Mesenchymal stem cell (in vitro differentiated cells and primary cell): Measurements from ENCODE around the gene C22orf42. TPM values are rescaled to one million over a fixed set of nuclear protein-coding genes. Genes with fewer than 3 reads are reported as not detected.

ENCODE experiments used
- DNase-seq: peaks from one replicate; pipeline ENCODE4 v3.0.0-alpha.2; 2013
- H2AFZ ChIP-seq: one replicate; pipeline ENCODE4 v1.6.1; 2013; ENCODE audit warnings: low read depth, mild to moderate bottlenecking, control low read depth, inconsistent platforms, low read length, moderate library complexity
- H2AK5ac ChIP-seq: 2 replicates; pipeline ENCODE4 v1.6.1; 2013; ENCODE audit warnings: low read length, moderate library complexity, mild to moderate bottlenecking, inconsistent platforms; ENCODE audit not compliant: severe bottlenecking
- H2BK120ac ChIP-seq: one replicate; pipeline ENCODE4 v1.6.1; 2013; ENCODE audit warnings: low read depth, mild to moderate bottlenecking, inconsistent platforms, low read length, moderate library complexity
- H2BK12ac ChIP-seq, 2 experiments: one replicate each; pipeline ENCODE4 v1.6.1; 2013; ENCODE audit warnings: inconsistent platforms in 2 of 2, low read length in 2 of 2, mild to moderate bottlenecking in 2 of 2, moderate library complexity in 2 of 2, control low read depth in 1 of 2
- H2BK15ac ChIP-seq: one replicate; pipeline ENCODE4 v1.6.1; 2013; ENCODE audit warnings: mild to moderate bottlenecking, low read depth, inconsistent platforms; ENCODE audit not compliant: poor library complexity, severe bottlenecking
- H2BK5ac ChIP-seq: 2 replicates; pipeline ENCODE4 v1.6.1; 2013; ENCODE audit warnings: low read depth, mild to moderate bottlenecking, low read length, control low read depth, inconsistent platforms; ENCODE audit not compliant: poor library complexity, severe bottlenecking
- H3K14ac ChIP-seq, 2 experiments: one replicate each; pipeline ENCODE4 v1.6.1; 2013; ENCODE audit warnings: inconsistent platforms in 2 of 2, low read length in 2 of 2, control low read depth in 1 of 2, mild to moderate bottlenecking in 1 of 2, moderate library complexity in 1 of 2
- H3K18ac ChIP-seq, 2 experiments: one replicate each; pipeline ENCODE4 v1.6.1; 2013; ENCODE audit warnings: inconsistent platforms in 2 of 2, low read length in 2 of 2, control low read depth in 1 of 2, low read depth in 1 of 2, mild to moderate bottlenecking in 1 of 2
- H3K23ac ChIP-seq, 2 experiments: one replicate each; pipeline ENCODE4 v1.6.1; 2013; ENCODE audit warnings: inconsistent platforms in 2 of 2, low read length in 2 of 2, mild to moderate bottlenecking in 2 of 2, moderate library complexity in 2 of 2, control low read depth in 1 of 2
- H3K27ac ChIP-seq: 2 replicates; pipeline ENCODE4 v1.5.1; 2013; ENCODE audit warnings: mild to moderate bottlenecking, moderate library complexity, low read length, control low read depth, inconsistent platforms; ENCODE audit not compliant: poor library complexity, severe bottlenecking
- H3K27me3 ChIP-seq, 2 experiments: 2 replicates each; pipeline versions ENCODE4 v1.6.1 to v1.7.0; 2013; ENCODE audit warnings: low read length in 2 of 2, mild to moderate bottlenecking in 2 of 2, moderate library complexity in 2 of 2, control low read depth in 1 of 2, inconsistent platforms in 1 of 2; ENCODE audit not compliant: control insufficient read depth in 1 of 2, insufficient read depth in 1 of 2
- H3K36me3 ChIP-seq, 2 experiments: 2 replicates each; pipeline versions ENCODE4 v1.6.1 to v1.7.0; 2013; ENCODE audit warnings: low read length in 2 of 2, control low read depth in 1 of 2, inconsistent platforms in 1 of 2, low read depth in 1 of 2, mild to moderate bottlenecking in 1 of 2; ENCODE audit not compliant: insufficient read depth in 2 of 2, control insufficient read depth in 1 of 2
- H3K4ac ChIP-seq, 2 experiments: one replicate each; pipeline ENCODE4 v1.6.1; 2013; ENCODE audit warnings: inconsistent platforms in 2 of 2, low read length in 2 of 2, mild to moderate bottlenecking in 2 of 2, moderate library complexity in 2 of 2, control low read depth in 1 of 2, low read depth in 1 of 2
- H3K4me1 ChIP-seq: 2 replicates; pipeline ENCODE4 v1.6.1; 2013; ENCODE audit warnings: low read depth, low read length, control low read depth; ENCODE audit not compliant: control insufficient read depth, insufficient read depth
- H3K4me2 ChIP-seq: 2 replicates; pipeline ENCODE4 v1.6.1; 2013; ENCODE audit warnings: low read length, mild to moderate bottlenecking, inconsistent platforms; ENCODE audit not compliant: poor library complexity, severe bottlenecking
- H3K4me3 ChIP-seq, 2 experiments: 2 replicates each; pipeline versions ENCODE4 v1.5.1 to v1.7.0; 2013; ENCODE audit warnings: low read length in 2 of 2, mild to moderate bottlenecking in 2 of 2, control low read depth in 1 of 2, low read depth in 1 of 2; ENCODE audit not compliant: insufficient read depth in 1 of 2
- H3K79me1 ChIP-seq: replicated peaks from 2 replicates; pipeline ENCODE4 v1.6.1; 2013; ENCODE audit warnings: mild to moderate bottlenecking, control low read depth, low read length, inconsistent platforms; ENCODE audit not compliant: poor library complexity, severe bottlenecking
- H3K9ac ChIP-seq: 2 replicates; pipeline ENCODE4 v1.7.0; 2013; ENCODE audit warnings: mild to moderate bottlenecking, low read length, moderate library complexity
- H3K9me3 ChIP-seq: 2 replicates; pipeline ENCODE4 v1.7.0; 2013; ENCODE audit warnings: mild to moderate bottlenecking, low read length; ENCODE audit not compliant: control insufficient read depth
- H4K8ac ChIP-seq: one replicate; pipeline ENCODE4 v1.6.1; 2013; ENCODE audit warnings: inconsistent platforms, mild to moderate bottlenecking, low read length, moderate library complexity
- H4K91ac ChIP-seq: one replicate; pipeline ENCODE4 v1.6.1; 2013; ENCODE audit warnings: mild to moderate bottlenecking, low read length, inconsistent platforms
- WGBS: methylation state at CpG from one replicate; pipeline ENCODE4 v1.1.7; 2013; ENCODE audit warnings: mixed read lengths; 5-methylcytosine and 5-hydroxymethylcytosine counted together
- polyA plus RNA-seq, 2 experiments: library from polyadenylated mRNA; stranded (reverse); fragments of 200-250 nt; gene quantifications; one replicate each; pipeline ENCODE4 v1.2.3, GENCODE V29; 2013

C22orf42 gene, protein sequence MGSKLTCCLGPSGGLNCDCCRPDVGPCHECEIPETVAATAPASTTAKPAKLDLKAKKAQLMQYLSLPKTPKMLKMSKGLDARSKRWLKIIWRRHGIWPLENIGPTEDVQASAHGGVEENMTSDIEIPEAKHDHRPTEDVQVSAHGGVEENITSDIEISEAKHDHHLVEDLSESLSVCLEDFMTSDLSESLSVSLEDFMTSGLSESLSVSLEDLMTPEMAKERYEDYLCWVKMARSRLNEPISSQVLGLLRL
- polyA plus RNA-seq (2013, experiment 1 of 2): not detected
- not detected for polyA plus RNA-seq (2013, experiment 2 of 2)

DNA sequence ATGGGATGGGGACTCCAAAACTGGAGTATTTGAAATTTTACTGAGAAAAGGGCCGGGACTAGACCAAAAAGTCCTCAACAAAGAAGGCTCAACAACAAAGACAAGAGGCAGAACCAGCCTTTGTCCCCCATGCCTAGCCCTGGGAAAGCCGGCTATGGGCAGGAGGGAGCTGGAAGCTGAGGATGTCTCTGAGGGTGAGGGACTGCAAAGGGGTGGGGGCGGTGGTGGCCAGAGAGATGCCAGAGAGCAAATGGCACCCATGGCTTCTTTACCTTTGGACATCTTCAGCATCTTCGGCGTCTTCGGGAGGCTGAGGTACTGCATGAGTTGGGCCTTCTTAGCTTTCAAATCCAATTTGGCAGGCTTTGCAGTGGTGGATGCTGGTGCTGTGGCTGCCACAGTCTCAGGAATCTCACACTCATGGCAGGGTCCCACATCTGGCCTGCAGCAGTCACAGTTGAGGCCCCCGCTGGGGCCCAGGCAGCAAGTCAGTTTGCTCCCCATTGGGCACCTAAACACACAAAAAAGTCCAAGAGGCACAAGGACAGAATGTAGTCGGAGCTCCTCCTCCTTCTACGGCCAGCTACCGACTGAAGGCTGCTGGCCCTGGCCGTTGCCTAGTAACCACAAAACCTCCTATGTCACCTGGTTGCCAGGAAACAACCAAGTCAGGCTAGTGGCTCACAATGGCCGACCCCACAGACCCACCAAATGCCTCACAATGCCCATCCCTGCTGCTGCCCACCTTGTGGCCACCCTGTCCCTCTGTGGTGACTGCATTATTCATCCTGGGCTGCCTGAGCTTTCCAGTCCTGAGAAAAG, at the start of gene C22orf42:
TSS of gene C22orf42 (minus strand) at position 592 of the 822 bp plus-strand sequence. CDS start at position 504, 88 bp downstream.
- H3K36me3 ChIP-seq: no peaks in the 10 kb centered on the region
- H4K8ac ChIP-seq: no peak within 1 kb of the TSS
- no peak within 1 kb of the TSS for H2BK5ac ChIP-seq
- H2AFZ ChIP-seq: no peak within 1 kb of the TSS
- no peaks in the 10 kb centered on the region for H3K9me3 ChIP-seq
- H2BK12ac ChIP-seq: no peak within 1 kb of the TSS
- H2AK5ac ChIP-seq: no peak within 1 kb of the TSS
- H3K14ac ChIP-seq: no peak within 1 kb of the TSS
- H3K79me1 ChIP-seq: no peaks in the 10 kb centered on the region
- no peak within 1 kb of the TSS for H3K23ac ChIP-seq
- no peaks in the 10 kb centered on the region for H3K4me1 ChIP-seq
- H3K27me3 ChIP-seq: peaks cover 0 to 19% of the 10 kb centered on the region in 2 experiments
- H3K27ac ChIP-seq: no peak within 1 kb of the TSS
- no peak within 1 kb of the TSS for H2BK120ac ChIP-seq
- H3K4ac ChIP-seq: no peak within 1 kb of the TSS
- H3K9ac ChIP-seq: no peak within 1 kb of the TSS
- H3K4me3 ChIP-seq: no peak within 1 kb of the TSS
- no peak for DNase-seq
- no peak within 1 kb of the TSS for H2BK15ac ChIP-seq
- no peak within 1 kb of the TSS for H3K18ac ChIP-seq
- no peak within 1 kb of the TSS for H4K91ac ChIP-seq
- H3K4me2 ChIP-seq: no peak within 1 kb of the TSS
- 85% methylated on average over 11 of the region's 12 CpGs for WGBS

DNA sequence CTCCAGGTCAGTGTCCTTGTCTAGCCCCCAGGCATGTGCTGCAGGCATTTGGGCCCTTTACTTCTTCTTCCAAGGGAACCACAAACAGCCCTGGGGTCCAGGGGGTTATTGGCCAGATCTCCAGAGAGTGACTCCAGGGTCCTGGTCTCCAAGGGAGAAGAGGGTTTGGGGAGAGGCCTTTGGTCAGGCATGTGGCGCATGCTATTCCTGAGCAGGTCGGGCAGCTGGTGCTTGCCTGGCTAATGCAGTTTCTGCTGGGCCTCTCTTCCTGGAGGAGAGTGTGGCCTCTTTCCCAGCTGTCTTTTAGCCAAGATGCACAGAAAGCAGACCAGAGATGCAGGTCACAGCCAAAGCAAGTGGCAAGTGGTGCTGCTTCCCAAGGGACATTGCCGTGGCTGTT, 49.6 kb upstream of the C22orf42 start:
- WGBS: 91% methylated on average over 3 of the region's 3 CpGs
- Histone ChIP-seq H4K91ac (no peak overlapping the region), H3K79me1 (no peaks in the 10 kb centered on the region), H2BK12ac (no peak overlapping the region), H3K27me3 (peaks cover 9 to 22% of the 10 kb centered on the region in 2 experiments), H2BK5ac (no peak overlapping the region), H3K9ac (no peak overlapping the region), H3K4me2 (no peak overlapping the region), H4K8ac (no peak overlapping the region), H3K27ac (no peak overlapping the region), H3K4me3 (no peak overlapping the region), H2AK5ac (no peak overlapping the region), H2AFZ (no peak overlapping the region), H3K14ac (no peak overlapping the region), H3K18ac (no peak overlapping the region), H2BK15ac (no peak overlapping the region), H2BK120ac (no peak overlapping the region), H3K36me3 (no peaks in the 10 kb centered on the region), H3K4me1 (peaks cover 17% of the 10 kb centered on the region), H3K9me3 (no peaks in the 10 kb centered on the region), H3K23ac (no peak overlapping the region), H3K4ac (no peak overlapping the region)
- no peak for DNase-seq

DNA sequence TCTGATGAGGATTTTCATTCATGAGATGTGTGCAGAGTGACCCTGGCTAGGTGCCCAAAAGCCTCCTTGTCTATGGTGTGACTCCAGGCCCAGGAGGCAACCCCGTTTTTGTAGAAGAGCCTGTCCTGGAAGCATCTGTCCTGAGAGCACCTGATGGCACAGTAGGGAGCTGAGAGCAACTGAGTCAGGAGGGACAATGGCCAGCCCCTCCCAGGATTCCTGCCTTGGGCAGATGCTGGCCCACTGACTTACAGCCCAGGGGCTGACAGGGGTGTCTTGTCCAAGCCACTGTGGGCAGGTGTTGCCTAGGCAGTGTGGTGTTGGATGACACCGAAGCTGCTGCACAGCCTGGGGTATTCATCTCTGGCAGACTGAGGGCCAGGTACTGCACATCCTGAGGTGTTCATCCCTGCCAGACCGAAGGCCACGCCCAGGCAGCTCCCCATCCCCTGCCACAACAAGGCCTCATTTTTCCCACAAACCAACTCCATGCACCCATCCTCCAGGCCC, 48.9 kb upstream of the C22orf42 start:
- Histone ChIP-seq H2AK5ac (no peak overlapping the region), H3K18ac (no peak overlapping the region), H2BK12ac (no peak overlapping the region), H3K9ac (no peak overlapping the region), H3K79me1 (no peaks in the 10 kb centered on the region), H3K14ac (no peak overlapping the region), H3K4me2 (no peak overlapping the region), H4K91ac (no peak overlapping the region), H2BK15ac (no peak overlapping the region), H3K4me1 (peaks cover 19% of the 10 kb centered on the region), H3K4ac (no peak overlapping the region), H2AFZ (no peak overlapping the region), H3K27ac (no peak overlapping the region), H3K23ac (no peak overlapping the region), H4K8ac (no peak overlapping the region), H3K4me3 (no peak overlapping the region), H3K9me3 (no peaks in the 10 kb centered on the region), H3K36me3 (no peaks in the 10 kb centered on the region), H2BK120ac (no peak overlapping the region), H2BK5ac (no peak overlapping the region), H3K27me3 (peaks cover 15 to 28% of the 10 kb centered on the region in 2 experiments)
- DNase-seq: no peak
- WGBS: 73% methylated on average over 4 of the region's 4 CpGs
